Measurements from ENCODE around the gene PTDSS2.

The PTDSS2 gene

GRCh38 chr11:526192-526591, 76.1 kb downstream of the PTDSS2 start:
- H3K36me3 ChIP-seq (ENCODE audit: control insufficient read depth, insufficient read depth, low read length) = peaks cover 6% of the 10 kb centered on the region

GRCh38 chr11:528166-528814, 78.2 kb downstream of the PTDSS2 start:
- TF ChIP-seq CTCF (IDR thresholded peaks at IDR 0.05; ENCODE audit: insufficient read depth, low read length, poor library complexity, severe bottlenecking) = no peak
- Histone ChIP-seq H3K36me3 (ENCODE audit: control insufficient read depth, insufficient read depth, low read length) (peaks cover 16% of the 10 kb centered on the region), H3K27me3 (replicated peaks; ENCODE audit: control insufficient read depth, insufficient read depth, low read length) (no peaks in the 10 kb centered on the region), H3K4me3 (replicated peaks; ENCODE audit: low read depth, low read length) (no peak overlapping the region)
- no peak for DNase-seq (ENCODE audit: extremely low read depth, insufficient read length)

More at GRCh38 chr11:526192-526591, 76.1 kb downstream of the PTDSS2 start:
- H3K4me3 ChIP-seq (replicated peaks; ENCODE audit: low read depth, low read length) = no peak overlapping the region
- H3K27me3 ChIP-seq (replicated peaks; ENCODE audit: control insufficient read depth, insufficient read depth, low read length) = no peaks in the 10 kb centered on the region
- no peak for DNase-seq (ENCODE audit: extremely low read depth, insufficient read length)
- TF ChIP-seq CTCF (IDR thresholded peaks at IDR 0.05; ENCODE audit: insufficient read depth, low read length, poor library complexity, severe bottlenecking) = no peak

GRCh38 chr11:528815-529727, 79.0 kb downstream of the PTDSS2 start:
- DNase-seq (ENCODE audit: extremely low read depth, insufficient read length) = no peak
- TF ChIP-seq CTCF (IDR thresholded peaks at IDR 0.05; ENCODE audit: insufficient read depth, low read length, poor library complexity, severe bottlenecking) = no peak
- no peaks in the 10 kb centered on the region for H3K27me3 ChIP-seq (replicated peaks; ENCODE audit: control insufficient read depth, insufficient read depth, low read length)
- peaks cover 18% of the 10 kb centered on the region for H3K36me3 ChIP-seq (ENCODE audit: control insufficient read depth, insufficient read depth, low read length)
- no peak overlapping the region for H3K4me3 ChIP-seq (replicated peaks; ENCODE audit: low read depth, low read length)

- H3K4me3 ChIP-seq (replicated peaks; ENCODE audit: low read depth, low read length) = no peak overlapping the region
- DNase-seq (ENCODE audit: extremely low read depth, insufficient read length) = no peak
- peaks cover 18% of the 10 kb centered on the region for H3K36me3 ChIP-seq (ENCODE audit: control insufficient read depth, insufficient read depth, low read length)
- H3K27me3 ChIP-seq (replicated peaks; ENCODE audit: control insufficient read depth, insufficient read depth, low read length) = no peaks in the 10 kb centered on the region
- no peak for TF ChIP-seq CTCF (IDR thresholded peaks at IDR 0.05; ENCODE audit: insufficient read depth, low read length, poor library complexity, severe bottlenecking)
Observed at GRCh38 chr11:529728-530411, 79.8 kb downstream of the PTDSS2 start.

GRCh38 chr11:530960-531831, 81.1 kb downstream of the PTDSS2 start:
- no peak for DNase-seq (ENCODE audit: extremely low read depth, insufficient read length)
- no peak overlapping the region for H3K4me3 ChIP-seq (replicated peaks; ENCODE audit: low read depth, low read length)
- no peak for TF ChIP-seq CTCF (IDR thresholded peaks at IDR 0.05; ENCODE audit: insufficient read depth, low read length, poor library complexity, severe bottlenecking)
- H3K27me3 ChIP-seq (replicated peaks; ENCODE audit: control insufficient read depth, insufficient read depth, low read length) = no peaks in the 10 kb centered on the region
- H3K36me3 ChIP-seq (ENCODE audit: control insufficient read depth, insufficient read depth, low read length) = peaks cover 18% of the 10 kb centered on the region
